RWPE2 (cell line): ENCODE measurements around the gene KRT23.

Experiments used
- ATAC-seq: fragments of 200-7000 bp; cut with Tn5 transposase; 3 replicates; pipeline ENCODE4 v1.9.1; 2021; ENCODE audit warnings: low read depth
- DNase-seq: peaks from one replicate; pipeline ENCODE4 v3.0.0-alpha.2; 2020; ENCODE audit warnings: low spot score
- H3K27ac ChIP-seq: fragments of 450-650 bp; 2 replicates; pipeline ENCODE4 v1.5.1; 2017; ENCODE audit warnings: mild to moderate bottlenecking; ENCODE audit not compliant: poor library complexity, severe bottlenecking
- H3K27me3 ChIP-seq: fragments of 250-450 bp; sonication (Bioruptor Pico); 2 replicates; pipeline ENCODE4 v1.5.1; 2021; ENCODE audit warnings: mild to moderate bottlenecking, moderate library complexity; ENCODE audit not compliant: insufficient read depth, poor library complexity, severe bottlenecking
- H3K36me3 ChIP-seq: fragments of 250-450 bp; sonication (Bioruptor Pico); 2 replicates; pipeline ENCODE4 v1.5.1; 2020; ENCODE audit warnings: low read depth, mild to moderate bottlenecking, moderate library complexity
- H3K4me1 ChIP-seq: fragments of 250-450 bp; sonication (Bioruptor Pico); 2 replicates; pipeline ENCODE4 v1.5.1; 2021; ENCODE audit warnings: mild to moderate bottlenecking, moderate library complexity; ENCODE audit not compliant: insufficient read depth, poor library complexity, severe bottlenecking
- H3K4me3 ChIP-seq: fragments of 250-450 bp; sonication (Bioruptor Pico); 2 replicates; pipeline ENCODE4 v1.5.1; 2021; ENCODE audit warnings: mild to moderate bottlenecking, moderate library complexity; ENCODE audit not compliant: severe bottlenecking
- H3K9me3 ChIP-seq: fragments of 250-450 bp; sonication (Bioruptor Pico); 2 replicates; pipeline ENCODE4 v1.5.1; 2021; ENCODE audit warnings: mild to moderate bottlenecking, moderate library complexity; ENCODE audit not compliant: severe bottlenecking
- CTCF ChIP-seq: fragments of 450-650 bp; IDR thresholded peaks from one replicate; pipeline ENCODE4 v1.5.1; 2017; ENCODE audit warnings: mild to moderate bottlenecking, moderate library complexity; ENCODE audit not compliant: poor library complexity, severe bottlenecking

KRT23 gene

GRCh38 chr17:40937384-40937819 is at the start of gene KRT23:
KRT23 (minus strand) TSS chr17:40937646; CDS start chr17:40936603, 1,043 bp downstream.
- no peak for TF ChIP-seq CTCF
- Histone ChIP-seq H3K36me3 (no peaks in the 10 kb centered on the region), H3K4me1 (peaks cover 9% of the 10 kb centered on the region), H3K27ac (no peak within 1 kb of the TSS), H3K27me3 (no peaks in the 10 kb centered on the region), H3K4me3 (no peak within 1 kb of the TSS), H3K9me3 (no peaks in the 10 kb centered on the region)
- no peak for DNase-seq
- no peak for ATAC-seq

GRCh38 chr17:40986920-40987319 is 49.5 kb upstream of the KRT23 start:
- no peak for ATAC-seq
- no peak overlapping the region for H3K27ac ChIP-seq
- no peak for TF ChIP-seq CTCF
- H3K4me1 ChIP-seq = no peaks in the 10 kb centered on the region
- H3K27me3 ChIP-seq = no peaks in the 10 kb centered on the region
- DNase-seq = no peak
- H3K4me3 ChIP-seq = no peak overlapping the region
- no peaks in the 10 kb centered on the region for H3K36me3 ChIP-seq
- no peaks in the 10 kb centered on the region for H3K9me3 ChIP-seq

GRCh38 chr17:40984226-40984625 is 46.8 kb upstream of the KRT23 start, which contains the start of gene KRT40:
KRT40 (minus strand) TSS chr17:40984326; CDS start chr17:40984273, 53 bp downstream.
- H3K9me3 ChIP-seq = no peaks in the 10 kb centered on the region
- no peak for TF ChIP-seq CTCF
- H3K4me1 ChIP-seq = no peaks in the 10 kb centered on the region
- no peak within 1 kb of the TSS for H3K4me3 ChIP-seq
- no peaks in the 10 kb centered on the region for H3K36me3 ChIP-seq
- ATAC-seq (no peak), DNase-seq (no peak)
- H3K27me3 ChIP-seq = no peaks in the 10 kb centered on the region
- no peak within 1 kb of the TSS for H3K27ac ChIP-seq

- H3K27me3 ChIP-seq = no peaks in the 10 kb centered on the region
- no peaks in the 10 kb centered on the region for H3K36me3 ChIP-seq
- TF ChIP-seq CTCF = no peak
- no peak for DNase-seq
- H3K9me3 ChIP-seq = no peaks in the 10 kb centered on the region
- no peak overlapping the region for H3K27ac ChIP-seq
- no peaks in the 10 kb centered on the region for H3K4me1 ChIP-seq
- ATAC-seq = no peak
- no peak overlapping the region for H3K4me3 ChIP-seq
These were observed 43.7 kb upstream of the KRT23 start for GRCh38 chr17:40981115-40981514.

GRCh38 chr17:40980596-40980995 is 43.1 kb upstream of the KRT23 start:
- H3K9me3 ChIP-seq = no peaks in the 10 kb centered on the region
- no peak for ATAC-seq
- no peak for TF ChIP-seq CTCF

More at GRCh38 chr17:40980596-40980995, 43.1 kb upstream of the KRT23 start:
- H3K27ac ChIP-seq = no peak overlapping the region
- no peaks in the 10 kb centered on the region for H3K4me1 ChIP-seq
- H3K36me3 ChIP-seq = no peaks in the 10 kb centered on the region
- H3K27me3 ChIP-seq = no peaks in the 10 kb centered on the region
- no peak for DNase-seq
- H3K4me3 ChIP-seq = no peak overlapping the region
